Mesendoderm (in vitro differentiated cells): Measurements from ENCODE around the gene U2AF2.

Experiments
- DNase-seq: peaks from one replicate; pipeline ENCODE4 v3.0.0; 2013
- H2AK5ac ChIP-seq: 2 replicates; pipeline ENCODE4 v1.6.1; 2013; ENCODE audit warnings: low read length, inconsistent platforms
- H2BK120ac ChIP-seq: 2 replicates; pipeline ENCODE4 v1.6.1; 2013; ENCODE audit warnings: low read depth, mild to moderate bottlenecking, low read length, moderate library complexity, mixed read lengths
- H2BK15ac ChIP-seq: replicated peaks from 2 replicates; pipeline ENCODE4 v1.6.1; 2013; ENCODE audit warnings: low read depth, mild to moderate bottlenecking, moderate library complexity
- H2BK5ac ChIP-seq: 2 replicates; pipeline ENCODE4 v1.6.1; 2013; ENCODE audit warnings: low read length, inconsistent platforms
- H3K18ac ChIP-seq: 2 replicates; pipeline ENCODE4 v1.6.1; 2013; ENCODE audit warnings: mild to moderate bottlenecking, low read length, mixed read lengths
- H3K23ac ChIP-seq: one replicate; pipeline ENCODE4 v1.6.1; 2013; ENCODE audit warnings: low read length
- H3K27ac ChIP-seq: 2 replicates; pipeline ENCODE4 v1.5.1; 2013; ENCODE audit warnings: low read depth, mild to moderate bottlenecking, inconsistent platforms, low read length, moderate library complexity
- H3K27me3 ChIP-seq: 2 replicates; pipeline ENCODE4 v1.6.1; 2013; ENCODE audit warnings: low read length, control low read depth, mild to moderate bottlenecking, inconsistent platforms; ENCODE audit not compliant: insufficient read depth, poor library complexity
- H3K36me3 ChIP-seq: 2 replicates; pipeline ENCODE4 v1.6.1; 2013; ENCODE audit warnings: low read length, inconsistent platforms; ENCODE audit not compliant: control insufficient read depth, insufficient read depth
- H3K4ac ChIP-seq: one replicate; pipeline ENCODE4 v1.6.1; 2013; ENCODE audit warnings: low read depth, mild to moderate bottlenecking, low read length, moderate library complexity
- H3K4me1 ChIP-seq: 2 replicates; pipeline ENCODE4 v1.6.1; 2013; ENCODE audit warnings: low read depth, low read length, inconsistent platforms; ENCODE audit not compliant: control insufficient read depth
- H3K4me2 ChIP-seq: 2 replicates; pipeline ENCODE4 v1.6.1; 2013; ENCODE audit warnings: low read length
- H3K4me3 ChIP-seq: 2 replicates; pipeline ENCODE4 v1.5.1; 2013; ENCODE audit warnings: mild to moderate bottlenecking, low read length
- H3K56ac ChIP-seq: one replicate; pipeline ENCODE4 v1.6.1; 2013; ENCODE audit warnings: low read length
- H3K79me1 ChIP-seq: 2 replicates; pipeline ENCODE4 v1.6.1; 2013; ENCODE audit warnings: low read length, inconsistent platforms
- H3K79me2 ChIP-seq: 2 replicates; pipeline ENCODE4 v1.6.1; 2013; ENCODE audit warnings: mild to moderate bottlenecking, low read length; ENCODE audit not compliant: control insufficient read depth, insufficient read depth
- H3K9ac ChIP-seq: 2 replicates; pipeline ENCODE4 v1.6.1; 2013; ENCODE audit warnings: low read length, inconsistent platforms
- H4K5ac ChIP-seq: one replicate; pipeline ENCODE4 v1.6.1; 2013; ENCODE audit warnings: low read length
- H4K8ac ChIP-seq: one replicate; pipeline ENCODE4 v1.6.1; 2013; ENCODE audit warnings: low read depth, mild to moderate bottlenecking, control low read depth, low read length, moderate library complexity
- WGBS: extraction: QIAGEN DNeasy Blood & Tissue Kit; methylation state at CpG from one replicate; pipeline ENCODE4 v1.1.7; 2013; ENCODE audit warnings: low lambda C conversion rate, missing lambda C conversion rate; ENCODE audit not compliant: insufficient coverage; ENCODE audit errors: extremely low coverage; 5-methylcytosine and 5-hydroxymethylcytosine counted together

Gene U2AF2

GRCh38 chr19:55667006-55667381 is 12.2 kb downstream of the U2AF2 start:
- Histone ChIP-seq H3K9ac (no peak overlapping the region), H4K8ac (no peak overlapping the region), H2BK120ac (no peak overlapping the region), H3K79me2 (peaks cover 66% of the 10 kb centered on the region), H3K27me3 (no peaks in the 10 kb centered on the region), H2BK15ac (no peak overlapping the region), H3K4me3 (no peak overlapping the region), H2AK5ac (no peak overlapping the region), H3K79me1 (peaks cover 17% of the 10 kb centered on the region), H3K18ac (no peak overlapping the region), H3K27ac (no peak overlapping the region), H3K4me2 (no peak overlapping the region), H2BK5ac (no peak overlapping the region), H3K36me3 (peaks cover 38% of the 10 kb centered on the region), H3K4ac (no peak overlapping the region), H4K5ac (no peak overlapping the region), H3K23ac (no peak overlapping the region), H3K4me1 (no peaks in the 10 kb centered on the region), H3K56ac (no peak overlapping the region)
- no CpG with 5 or more reads among the region's 4 CpGs for WGBS
- no peak for DNase-seq

DNA sequence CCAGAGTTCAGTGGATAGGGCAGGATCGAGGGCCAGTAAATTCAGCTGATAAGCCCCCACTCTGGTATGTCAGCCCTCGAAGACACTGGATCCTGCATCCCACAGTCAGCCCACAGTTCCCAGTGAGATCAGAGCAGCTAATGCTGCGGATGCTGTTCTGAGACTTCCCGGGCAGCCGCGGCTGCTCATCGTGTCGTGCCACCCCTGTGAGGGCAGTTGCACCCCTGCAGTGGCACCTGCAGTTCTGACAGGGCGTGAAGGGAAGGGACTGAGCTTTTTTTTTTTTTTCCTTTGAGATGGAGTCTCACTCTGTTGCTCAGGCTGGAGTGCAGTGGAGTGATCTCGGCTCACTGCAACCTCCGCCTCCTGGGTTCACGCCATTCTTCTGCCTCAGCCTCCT is 12.7 kb downstream of the U2AF2 start:
- no peak for DNase-seq
- Histone ChIP-seq H3K79me1 (peaks cover 17% of the 10 kb centered on the region), H2AK5ac (no peak overlapping the region), H3K56ac (no peak overlapping the region), H3K4me2 (no peak overlapping the region), H3K79me2 (peaks cover 67% of the 10 kb centered on the region), H2BK5ac (no peak overlapping the region), H4K8ac (no peak overlapping the region), H3K4me3 (no peak overlapping the region), H3K4ac (no peak overlapping the region), H4K5ac (no peak overlapping the region), H2BK120ac (no peak overlapping the region), H3K4me1 (no peaks in the 10 kb centered on the region), H3K23ac (no peak overlapping the region), H3K9ac (no peak overlapping the region), H3K27me3 (no peaks in the 10 kb centered on the region), H3K27ac (no peak overlapping the region), H3K18ac (no peak overlapping the region), H2BK15ac (no peak overlapping the region), H3K36me3 (peaks cover 38% of the 10 kb centered on the region)
- WGBS: no CpG with 5 or more reads among the region's 12 CpGs

DNA sequence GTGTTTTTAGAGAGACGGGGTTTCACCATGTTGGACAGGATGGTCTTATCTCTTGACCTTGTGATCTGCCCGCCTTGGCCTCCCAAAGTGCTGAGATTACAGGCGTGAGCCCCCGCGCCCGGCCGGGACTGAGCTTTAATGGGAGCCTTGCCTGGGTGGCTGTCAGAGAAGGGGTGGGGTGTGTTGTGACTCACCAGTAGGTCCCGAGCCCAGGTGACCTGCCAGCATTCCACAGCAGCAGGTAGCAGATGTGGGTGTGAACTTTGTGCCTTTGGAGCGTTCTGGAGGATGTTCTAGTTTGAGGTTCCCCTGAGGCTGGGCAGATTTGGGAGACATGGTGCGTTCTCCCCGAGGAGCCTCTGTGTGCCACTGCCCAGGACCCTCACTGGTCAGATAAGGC is 13.1 kb downstream of the U2AF2 start:
- no peak overlapping the region for H2BK120ac ChIP-seq
- peaks cover 35% of the 10 kb centered on the region for H3K36me3 ChIP-seq
- no peak overlapping the region for H3K4me2 ChIP-seq
- H3K4me3 ChIP-seq: no peak overlapping the region
- no peak overlapping the region for H3K56ac ChIP-seq
- H4K5ac ChIP-seq: no peak overlapping the region
- no peaks in the 10 kb centered on the region for H3K27me3 ChIP-seq
- peaks cover 63% of the 10 kb centered on the region for H3K79me2 ChIP-seq
- no peak overlapping the region for H2AK5ac ChIP-seq
- no peak for DNase-seq
- H3K18ac ChIP-seq: no peak overlapping the region
- no peak overlapping the region for H3K23ac ChIP-seq
- no peak overlapping the region for H3K9ac ChIP-seq
- no peak overlapping the region for H4K8ac ChIP-seq
- H2BK5ac ChIP-seq: no peak overlapping the region
- no peak overlapping the region for H3K27ac ChIP-seq
- no peaks in the 10 kb centered on the region for H3K4me1 ChIP-seq
- H3K4ac ChIP-seq: no peak overlapping the region
- no peak overlapping the region for H2BK15ac ChIP-seq
- no CpG with 5 or more reads among the region's 11 CpGs for whole genome bisulfite sequencing
- peaks cover 17% of the 10 kb centered on the region for H3K79me1 ChIP-seq

DNA sequence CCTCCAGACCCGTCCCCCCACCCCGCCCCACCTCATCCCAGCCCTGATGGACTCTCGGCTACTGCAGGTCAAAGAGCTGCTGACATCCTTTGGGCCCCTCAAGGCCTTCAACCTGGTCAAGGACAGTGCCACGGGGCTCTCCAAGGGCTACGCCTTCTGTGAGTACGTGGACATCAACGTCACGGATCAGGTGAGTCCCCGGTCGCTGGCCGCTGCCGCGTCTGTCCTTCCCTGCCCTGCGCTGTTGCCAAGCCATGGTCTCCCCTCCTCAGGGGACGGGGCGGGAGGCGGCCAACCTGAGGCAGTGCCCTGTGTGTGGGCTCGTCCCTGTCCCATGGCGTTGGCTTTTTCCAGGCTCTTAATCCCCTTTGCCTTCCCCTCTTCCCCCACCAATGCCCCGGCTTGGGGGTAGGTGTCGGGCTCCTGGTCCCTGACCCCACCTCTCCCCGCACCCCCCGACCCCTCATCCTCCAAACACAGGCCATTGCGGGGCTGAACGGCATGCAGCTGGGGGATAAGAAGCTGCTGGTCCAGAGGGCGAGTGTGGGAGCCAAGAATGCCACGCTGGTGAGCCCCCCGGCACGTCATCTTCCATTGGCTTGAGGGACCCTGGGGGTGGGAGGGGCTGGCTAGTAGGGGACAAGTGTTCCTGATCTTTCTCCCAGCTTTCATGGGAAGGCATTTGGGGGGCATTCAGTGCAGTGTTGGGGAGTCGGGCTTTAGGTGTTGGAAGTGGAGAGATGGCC is 13.9 kb downstream of the U2AF2 start:
- Histone ChIP-seq H3K56ac (no peak overlapping the region), H3K4me3 (no peak overlapping the region), H3K27ac (no peak overlapping the region), H2BK5ac (no peak overlapping the region), H4K8ac (no peak overlapping the region), H3K18ac (no peak overlapping the region), H2BK120ac (no peak overlapping the region), H3K4me2 (no peak overlapping the region), H3K79me2 (peaks cover 60% of the 10 kb centered on the region), H3K27me3 (no peaks in the 10 kb centered on the region), H3K4me1 (no peaks in the 10 kb centered on the region), H3K9ac (no peak overlapping the region), H4K5ac (no peak overlapping the region), H3K79me1 (peaks cover 13% of the 10 kb centered on the region), H2AK5ac (no peak overlapping the region), H3K36me3 (peaks cover 26% of the 10 kb centered on the region), H3K23ac (no peak overlapping the region), H3K4ac (no peak overlapping the region), H2BK15ac (no peak overlapping the region)
- DNase-seq: no peak
- WGBS: no CpG with 5 or more reads among the region's 30 CpGs

- no peak overlapping the region for H3K27ac ChIP-seq
- no CpG with 5 or more reads among the region's 43 CpGs for WGBS
- no peaks in the 10 kb centered on the region for H3K27me3 ChIP-seq
- H3K4me1 ChIP-seq: no peaks in the 10 kb centered on the region
- no peak overlapping the region for H2BK15ac ChIP-seq
- H3K4me3 ChIP-seq: no peak overlapping the region
- no peak overlapping the region for H2BK5ac ChIP-seq
- H3K4ac ChIP-seq: no peak overlapping the region
- H3K79me1 ChIP-seq: peaks cover 10% of the 10 kb centered on the region
- no peak for DNase-seq
- H2BK120ac ChIP-seq: no peak overlapping the region
- no peak overlapping the region for H2AK5ac ChIP-seq
- H4K5ac ChIP-seq: no peak overlapping the region
- no peak overlapping the region for H4K8ac ChIP-seq
- no peak overlapping the region for H3K18ac ChIP-seq
- H3K23ac ChIP-seq: no peak overlapping the region
- H3K36me3 ChIP-seq: peaks cover 21% of the 10 kb centered on the region
- H3K9ac ChIP-seq: no peak overlapping the region
- H3K4me2 ChIP-seq: no peak overlapping the region
- peaks cover 52% of the 10 kb centered on the region for H3K79me2 ChIP-seq
- H3K56ac ChIP-seq: no peak overlapping the region
Measured at GRCh38 chr19:55669418-55670279, 14.8 kb downstream of the U2AF2 start.
